ENCODE data around the gene TMED7.

Gene TMED7

GRCh38 chr5:115586525-115587146 is 39.2 kb downstream of the TMED7 start:
- peak; percentile 62 to 71 for DNase-seq (ENCODE audit: low read depth in 2 of 2)
- TF ChIP-seq CTCF (IDR thresholded peaks at IDR 0.05; ENCODE audit: low read depth, low read length): no peak
- H3K4me3 ChIP-seq (replicated peaks in 1 of 2; ENCODE audit: low read depth in 2 of 2, low read length in 2 of 2): no peak overlapping the region

GRCh38 chr5:115585265-115585664 is 40.6 kb downstream of the TMED7 start:
- DNase-seq (ENCODE audit: low read depth in 2 of 2): no peak
- no peak overlapping the region for H3K4me3 ChIP-seq (replicated peaks in 1 of 2; ENCODE audit: low read depth in 2 of 2, low read length in 2 of 2)
- no peak for TF ChIP-seq CTCF (IDR thresholded peaks at IDR 0.05; ENCODE audit: low read depth, low read length)

GRCh38 chr5:115584501-115584900 is 41.3 kb downstream of the TMED7 start:
- DNase-seq (ENCODE audit: low read depth in 2 of 2): no peak
- TF ChIP-seq CTCF (IDR thresholded peaks at IDR 0.05; ENCODE audit: low read depth, low read length): no peak
- no peak overlapping the region for H3K4me3 ChIP-seq (replicated peaks in 1 of 2; ENCODE audit: low read depth in 2 of 2, low read length in 2 of 2)

GRCh38 chr5:115583474-115583873 is 42.4 kb downstream of the TMED7 start:
- no peak for TF ChIP-seq CTCF (IDR thresholded peaks at IDR 0.05; ENCODE audit: low read depth, low read length)
- no peak overlapping the region for H3K4me3 ChIP-seq (replicated peaks in 1 of 2; ENCODE audit: low read depth in 2 of 2, low read length in 2 of 2)
- DNase-seq (ENCODE audit: low read depth in 2 of 2): peak; percentile 83 to 93

- no peak for TF ChIP-seq CTCF (IDR thresholded peaks at IDR 0.05; ENCODE audit: low read depth, low read length)
- no peak overlapping the region for H3K4me3 ChIP-seq (replicated peaks in 1 of 2; ENCODE audit: low read depth in 2 of 2, low read length in 2 of 2)
- no peak for DNase-seq (ENCODE audit: low read depth in 2 of 2)
These were observed 44.9 kb downstream of the TMED7 start for GRCh38 chr5:115580941-115581340.

- no peak for TF ChIP-seq CTCF (IDR thresholded peaks at IDR 0.05; ENCODE audit: low read depth, low read length)
- peak in 1 of 2 donors; percentile 76 for DNase-seq (ENCODE audit: low read depth in 2 of 2)
These were observed 46.1 kb downstream of the TMED7 start for GRCh38 chr5:115579747-115580173.

GRCh38 chr5:115579216-115579615 is 46.6 kb downstream of the TMED7 start:
- no peak for TF ChIP-seq CTCF (IDR thresholded peaks at IDR 0.05; ENCODE audit: low read depth, low read length)
- H3K4me3 ChIP-seq (replicated peaks in 1 of 2; ENCODE audit: low read depth in 2 of 2, low read length in 2 of 2): no peak overlapping the region
- DNase-seq (ENCODE audit: low read depth in 2 of 2): no peak

More at GRCh38 chr5:115579747-115580173, 46.1 kb downstream of the TMED7 start:
- no peak overlapping the region for H3K4me3 ChIP-seq (replicated peaks in 1 of 2; ENCODE audit: low read depth in 2 of 2, low read length in 2 of 2)

Measured in cardiac fibroblast (primary cell).